GM18511 (cell line): ENCODE data around the gene GFY.
A peak's percentile ranks its signal among the peaks of the same experiment; 100 is the strongest.

ENCODE experiments used
- ATAC-seq: cut with Tn5 transposase; IDR thresholded peaks from one replicate; pipeline ENCODE4 v1.9.1; 2021; ENCODE audit warnings: mild to moderate bottlenecking, moderate library complexity; ENCODE audit not compliant: unreplicated experiment

Gene GFY

GRCh38 chr19:49425178-49425577 is at the start of gene GFY:
Gene GFY (plus strand): TSS chr19:49425388. CDS start chr19:49426431, 1,043 bp downstream.
- ATAC-seq = no peak

GRCh38 chr19:49378512-49378911 is 46.7 kb upstream of the GFY start:
- ATAC-seq = no peak

GRCh38 chr19:49380391-49380790 is 44.8 kb upstream of the GFY start:
- ATAC-seq = no peak

- ATAC-seq = no peak
Observed at GRCh38 chr19:49382639-49383038, 42.5 kb upstream of the GFY start.

GRCh38 chr19:49383599-49383998 is 41.6 kb upstream of the GFY start:
- no peak for ATAC-seq

GRCh38 chr19:49387936-49388372 is 37.2 kb upstream of the GFY start, which contains the start of gene KASH5:
Gene KASH5 (plus strand): TSS chr19:49388249. CDS start chr19:49390884, 2,635 bp downstream.
- ATAC-seq = peak; percentile 54

GRCh38 chr19:49389406-49389805 is 35.8 kb upstream of the GFY start:
- ATAC-seq = no peak

GRCh38 chr19:49390131-49390928 is 34.9 kb upstream of the GFY start:
- ATAC-seq = no peak

GRCh38 chr19:49390929-49391359 is 34.2 kb upstream of the GFY start:
- ATAC-seq = no peak

GRCh38 chr19:49391581-49392399 is 33.4 kb upstream of the GFY start:
- no peak for ATAC-seq

- ATAC-seq = no peak
Observed at GRCh38 chr19:49393881-49394280, 31.3 kb upstream of the GFY start.

GRCh38 chr19:49395581-49396407 is 29.4 kb upstream of the GFY start:
- no peak for ATAC-seq

GRCh38 chr19:49396738-49397505 is 28.3 kb upstream of the GFY start:
- ATAC-seq = no peak

GRCh38 chr19:49398001-49398615 is 27.1 kb upstream of the GFY start:
- ATAC-seq = no peak

- no peak for ATAC-seq
Observed at GRCh38 chr19:49398931-49399330, 26.3 kb upstream of the GFY start.

GRCh38 chr19:49400029-49400428 is 25.2 kb upstream of the GFY start:
- no peak for ATAC-seq

GRCh38 chr19:49403404-49404187 is 21.6 kb upstream of the GFY start:
- no peak for ATAC-seq

- ATAC-seq = no peak
Observed at GRCh38 chr19:49407079-49407478, 18.1 kb upstream of the GFY start.

GRCh38 chr19:49407482-49408015 is 17.6 kb upstream of the GFY start:
- no peak for ATAC-seq
